K562 (cell line): ENCODE data around the gene ERP44. TPM values are rescaled to one million over a fixed set of nuclear protein-coding genes. Genes with fewer than 3 reads are reported as not detected.
A peak's percentile ranks its signal among the peaks of the same experiment; 100 is the strongest.

ENCODE experiments used
- ATAC-seq: fragments of 200-7000 bp; cut with Tn5 transposase; 3 replicates; pipeline ENCODE4 v1.9.1; 2020; ENCODE audit warnings: moderate library complexity
- BruUV-seq: library from RNA; stranded (reverse); fragments of 400-500 nt; replicated peaks from 2 replicates; lab custom pipeline; 2021; lab: Mats Ljungman, UMichigan
- CTCF ChIA-PET: fragments of 300-600 bp; formaldehyde crosslinking; extraction: SDS; loops from one replicate; lab custom pipeline; 2021; ENCODE audit warnings: low intra/inter-chr PET ratio; lab: Yijun Ruan, JAX
- POLR2A ChIA-PET: fragments of 300-600, 350-650 bp; sonication (Branson Sonifier 250); formaldehyde crosslinking; extraction: SDS; loops from one replicate; lab custom pipeline; 2021; ENCODE audit warnings: antibody characterized with exemption, inconsistent platforms; lab: Yijun Ruan, JAX
- DNase-seq, 4 experiments: peaks; one replicate each; pipeline versions ENCODE4 v3.0.0 to v3.0.0-alpha.2; 2011 to 2018; ENCODE audit warnings: low spot score in 3 of 4, mixed read lengths in 3 of 4; ENCODE audit errors: extremely low read depth in 1 of 4
- FAIRE-seq: peaks from 2 replicates; lab custom pipeline; 2011; peaks lifted over from hg19 to GRCh38; lab: Jason Lieb, UNC
- H2AFZ ChIP-seq: 2 replicates; pipeline ENCODE4 v1.6.0; 2011; ENCODE audit warnings: low read depth, low read length, control low read depth, inconsistent platforms
- H3K27ac ChIP-seq: fragments of 200-600 bp; 3 replicates; pipeline ENCODE4 v1.8.0; 2011; ENCODE audit warnings: low read depth, mild to moderate bottlenecking, control low read depth, inconsistent platforms, low read length, moderate library complexity, mixed read lengths; ENCODE audit errors: extremely low read depth
- H3K27me3 ChIP-seq, 2 experiments: fragments of 300-600 bp in 1 of 2; 2 replicates in 1 of 2; 3 replicates in 1 of 2; pipeline versions ENCODE4 v1.6.0 to v1.8.0; 2011; ENCODE audit warnings: inconsistent platforms in 2 of 2, low read length in 2 of 2, mild to moderate bottlenecking in 1 of 2, mixed read lengths in 1 of 2, moderate library complexity in 1 of 2; ENCODE audit not compliant: control insufficient read depth in 2 of 2, insufficient read depth in 2 of 2
- H3K36me3 ChIP-seq: fragments of 300-600 bp; 3 replicates; pipeline ENCODE4 v1.8.0; 2011; ENCODE audit warnings: mild to moderate bottlenecking, low read length, inconsistent platforms; ENCODE audit not compliant: control insufficient read depth, insufficient read depth
- H3K4me1 ChIP-seq, 2 experiments: fragments of 200-600 bp in 1 of 2; replicated peaks in 1 of 2; 2 replicates in 1 of 2; 3 replicates in 1 of 2; pipeline versions ENCODE4 v1.5.1 to v1.8.0; 2011; ENCODE audit warnings: inconsistent platforms in 2 of 2, low read length in 2 of 2, mild to moderate bottlenecking in 1 of 2, mixed read lengths in 1 of 2, moderate library complexity in 1 of 2; ENCODE audit not compliant: control insufficient read depth in 2 of 2, insufficient read depth in 2 of 2
- H3K4me2 ChIP-seq: 2 replicates; pipeline ENCODE4 v1.6.1; 2011; ENCODE audit warnings: low read length, control low read depth, inconsistent platforms, mixed read lengths; ENCODE audit not compliant: insufficient read depth
- H3K4me3 ChIP-seq: fragments of 200-600 bp; sonication (generic), shearing (Covaris generic); 2 replicates; pipeline ENCODE4 v1.5.1; 2016; ENCODE audit warnings: control low read depth, inconsistent platforms
- H3K79me2 ChIP-seq: fragments of 200-600 bp; 3 replicates; pipeline ENCODE4 v1.8.0; 2011; ENCODE audit warnings: low read length, inconsistent platforms; ENCODE audit not compliant: control insufficient read depth, insufficient read depth
- H3K9ac ChIP-seq, 2 experiments: 2 replicates each; pipeline versions ENCODE4 v1.6.0 to v1.6.1; 2011; ENCODE audit warnings: low read depth in 2 of 2, low read length in 2 of 2, control low read depth in 1 of 2, inconsistent platforms in 1 of 2, mild to moderate bottlenecking in 1 of 2, mixed read lengths in 1 of 2; ENCODE audit not compliant: insufficient read depth in 1 of 2
- H3K9me1 ChIP-seq: one replicate; pipeline ENCODE4 v1.6.0; 2011; ENCODE audit warnings: inconsistent platforms, mild to moderate bottlenecking, low read length, moderate library complexity; ENCODE audit not compliant: control insufficient read depth, insufficient read depth
- H3K9me3 ChIP-seq: replicated peaks from 2 replicates; pipeline ENCODE4 v1.5.1; 2011; ENCODE audit warnings: low read depth, low read length, inconsistent platforms; ENCODE audit not compliant: control insufficient read depth, insufficient read depth
- H4K20me1 ChIP-seq: replicated peaks from 2 replicates; pipeline ENCODE4 v1.6.1; 2011; ENCODE audit warnings: low read length, inconsistent platforms, mixed read lengths; ENCODE audit not compliant: control insufficient read depth, insufficient read depth
- ARID2 ChIP-seq: fragments of 450-650 bp; IDR thresholded peaks from 2 replicates; pipeline ENCODE4 v1.6.1; 2017; ENCODE audit warnings: antibody characterized with exemption, mild to moderate bottlenecking
- CEBPB ChIP-seq: fragments of 450-650 bp; IDR thresholded peaks from 2 replicates; pipeline ENCODE4 v1.6.1; 2016; ENCODE audit warnings: missing genetic modification characterization, missing compliant biosample characterization
- CEBPG ChIP-seq, 3 experiments: fragments of 200-800 bp in 1 of 3; sonication (Bioruptor generic) in 1 of 3; sonication (generic) in 1 of 3; formaldehyde crosslinking in 1 of 3; IDR thresholded peaks in 2 of 3; conservative IDR thresholded peaks in 1 of 3; 2 replicates each; pipeline versions ENCODE4 v1.6.1 to v1.8.0; 2016 to 2022; ENCODE audit warnings: missing compliant biosample characterization in 2 of 3, missing genetic modification characterization in 2 of 3, mild to moderate bottlenecking in 1 of 3, missing genetic modification reagents in 1 of 3
- DEAF1 ChIP-seq: fragments of 450-650 bp; formaldehyde crosslinking; IDR thresholded peaks from 2 replicates; pipeline ENCODE4 v1.4.0; 2020; ENCODE audit warnings: mild to moderate bottlenecking, moderate library complexity
- JUND ChIP-seq, 2 experiments: IDR thresholded peaks; 2 replicates in 1 of 2; 3 replicates in 1 of 2; pipeline ENCODE4 v1.6.1; 2011; ENCODE audit warnings: borderline replicate concordance in 2 of 2, low read depth in 2 of 2, low read length in 2 of 2, improper control_type of control experiment in 1 of 2, missing biosample characterization in 1 of 2, missing genetic modification characterization in 1 of 2, missing genetic modification reagents in 1 of 2
- PBX2 ChIP-seq, 2 experiments: IDR thresholded peaks in 1 of 2; conservative IDR thresholded peaks in 1 of 2; 2 replicates each; pipeline ENCODE4 v1.6.1; 2016; ENCODE audit warnings: low read depth in 2 of 2, mild to moderate bottlenecking in 1 of 2, missing compliant biosample characterization in 1 of 2, missing genetic modification characterization in 1 of 2, moderate library complexity in 1 of 2
- SNAPC5 ChIP-seq: fragments of 250-450 bp; sonication (Bioruptor Pico); IDR thresholded peaks from 2 replicates; pipeline ENCODE4 v1.8.0; 2021; ENCODE audit warnings: moderate library complexity, mild to moderate bottlenecking, inconsistent platforms
- THAP12 ChIP-seq: fragments of 250-450 bp; sonication (Bioruptor Pico); IDR thresholded peaks from 2 replicates; pipeline ENCODE4 v1.9.0; 2021; ENCODE audit warnings: mild to moderate bottlenecking, inconsistent platforms
- ZNF398 ChIP-seq: fragments of 250-450 bp; sonication (Bioruptor Pico); IDR thresholded peaks from 2 replicates; pipeline ENCODE4 v1.8.0; 2021; ENCODE audit warnings: moderate library complexity, mild to moderate bottlenecking, inconsistent platforms
- WGBS: fragments of 100-300 bp; shearing (Covaris generic); methylation state at CpG from one replicate; pipeline ENCODE4 v1.1.6; 2016; ENCODE audit warnings: low coverage, mixed read lengths; ENCODE audit not compliant: insufficient coverage; ENCODE audit errors: missing lambda C conversion rate; 5-methylcytosine and 5-hydroxymethylcytosine counted together
- in situ Hi-C: fragments of 300-500 bp; cut with MboI; formaldehyde crosslinking; loops from 4 replicates; pipeline ENCODE4 v1.15.0; 2018; ENCODE audit warnings: inconsistent platforms, mixed read lengths
- intact Hi-C: fragments of 100-400 bp; cut with micrococcal nuclease; formaldehyde crosslinking; loops from 2 replicates; pipeline ENCODE4 v1.14.2; 2022
- polyA plus RNA-seq, 8 experiments: library from polyadenylated mRNA; depleted of rRNA in 4 of 8; stranded (reverse) in 5 of 8; unstranded in 3 of 8; fragments of >200 nt; fragmentation: Nextera tagmentation in 2 of 8; fragmentation: Illumina TruSeq in 1 of 8; extraction: Ambion mirVana in 2 of 8; extraction: Trizol in 1 of 8; gene quantifications; 2 replicates each; pipeline versions ENCODE4 v1.2.1 to v1.2.3, GENCODE V29; 2011 to 2014; ENCODE audit warnings: inconsistent platforms in 1 of 8, missing spikeins in 1 of 8
- total RNA-seq, 7 experiments: library from RNA; depleted of rRNA in 6 of 7; stranded (reverse); fragments of >200 nt in 6 of 7; fragmentation: Illumina TruSeq in 2 of 7; extraction: Trizol in 2 of 7; gene quantifications; 2 replicates each; pipeline versions ENCODE4 v1.2.1 to v1.2.3, GENCODE V29; 2011 to 2021; ENCODE audit warnings: low replicate concordance in 1 of 7

Gene ERP44
- total and polyA plus RNA-seq, 9 of the 15 experiments (the other 6 are each of a cell fraction or from before 2014, with no cell fraction given) = 9.2 to 23.4 (median 13.6) TPM

- Histone ChIP-seq H3K4me2 (no peak overlapping the region), H3K9me1 (no peaks in the 10 kb centered on the region), H3K27ac (no peak overlapping the region), H3K4me1 (no peaks in the 10 kb centered on the region), H3K79me2 (peaks cover 9% of the 10 kb centered on the region; the same call in 1 of the 3 replicates), H3K9ac (no peak overlapping the region), H3K27me3 (no peaks in the 10 kb centered on the region), H3K36me3 (peaks cover 16% of the 10 kb centered on the region), H3K4me3 (no peak overlapping the region), H2AFZ (no peak overlapping the region), H3K9me3 (peaks cover 3% of the 10 kb centered on the region; the same call in 1 of the 2 replicates), H4K20me1 (no peaks in the 10 kb centered on the region)
- FAIRE-seq (peak; percentile 92), DNase-seq (peak; percentile 71 to 86 (median 72)), ATAC-seq (peak; percentile 99)
- ChIA-PET POLR2A (no interaction called here), CTCF (interaction anchor here (0.7 to 2.5 kb wide), 5 partner anchors 186 to 866 kb away, joined by 3 to 10 read pairs (median 4); no protein-coding TSS in a partner anchor)
- intact Hi-C loops = loop anchor here (1.0 to 5.0 kb wide), 5 partner anchors 44 to 567 kb away; no protein-coding TSS in a partner anchor
- in situ Hi-C loops = loop anchor here (10.0 to 25.0 kb wide), 2 partner anchors 287 to 559 kb away; partner anchors contain the start of gene CAVIN4
- WGBS = 55% methylated on average over 2 of the region's 2 CpGs
- BruUV-seq = no TSS peak
- peak; percentile 67 for TF ChIP-seq CEBPB
- TF ChIP-seq DEAF1 = peak; percentile 93
- TF ChIP-seq THAP12 (CRISPR knock-in tag) = no peak
- TF ChIP-seq ARID2 = peak; percentile 85
- TF ChIP-seq JUND (IDR thresholded peaks at IDR 0.05; ENCODE audit: borderline replicate concordance, low read depth, low read length) = no peak
- TF ChIP-seq JUND (tag; IDR thresholded peaks at IDR 0.05; ENCODE audit: borderline replicate concordance, low read depth, low read length) = no peak; the same call in 2 of the 3 replicates
- TF ChIP-seq ZNF398 (CRISPR knock-in tag) = no peak
- TF ChIP-seq SNAPC5 (CRISPR knock-in tag) = no peak
- TF ChIP-seq PBX2 (CRISPR knock-in tag; IDR thresholded peaks at IDR 0.05; ENCODE audit: low read depth) = no peak
- peak; percentile 25; the same call in 1 of the 2 replicates for TF ChIP-seq PBX2 (tag; conservative IDR thresholded peaks at IDR 0.05; ENCODE audit: low read depth)
- TF ChIP-seq CEBPG (CRISPR knock-in tag; IDR thresholded peaks at IDR 0.05) = no peak
- TF ChIP-seq CEBPG (tag; conservative IDR thresholded peaks at IDR 0.05 in 1 of 2, IDR thresholded peaks at IDR 0.05 in 1 of 2) = 0 out of 4 replicates have a peak, but pooled peaks of 1 of the 2 experiments have one; percentile 16
Observed at GRCh38 chr9:100028201-100028784, 70.5 kb downstream of the ERP44 start.
